BJ (cell line): ENCODE results near the gene OPCML. TPM values are rescaled to one million over a fixed set of nuclear protein-coding genes. Genes with fewer than 3 reads are reported as not detected.

Experiments
- CTCF ChIA-PET: fragments of 350-600 bp; formaldehyde crosslinking; extraction: SDS; loops from one replicate; lab custom pipeline; 2021; ENCODE audit warnings: antibody characterized with exemption, inconsistent platforms; lab: Yijun Ruan, JAX
- POLR2A ChIA-PET: fragments of 300-600 bp; sonication (Branson Sonifier 250); formaldehyde crosslinking; extraction: SDS; loops from one replicate; lab custom pipeline; 2021; ENCODE audit warnings: antibody characterized with exemption; lab: Charles Lee
- DNase-seq: peaks from one replicate; pipeline ENCODE4 v3.0.0-alpha.2; 2011; ENCODE audit warnings: low read depth
- H3K27me3 ChIP-seq: 2 replicates; pipeline ENCODE4 v1.6.0; 2011; ENCODE audit warnings: low read length; ENCODE audit not compliant: control insufficient read depth, insufficient read depth
- H3K36me3 ChIP-seq: 2 replicates; pipeline ENCODE4 v1.5.1; 2011; ENCODE audit warnings: low read length; ENCODE audit not compliant: control insufficient read depth, insufficient read depth
- H3K4me3 ChIP-seq: 2 replicates; pipeline ENCODE4 v1.5.1; 2011; ENCODE audit warnings: low read depth, mild to moderate bottlenecking, control low read depth, low read length
- polyA plus RNA-seq: library from polyadenylated mRNA; depleted of rRNA; stranded (reverse); fragments of >200 nt; gene quantifications from 2 replicates; pipeline ENCODE4 v1.2.3, GENCODE V29; 2011
- TF ChIP-seq, protein P1 (sequence below): IDR thresholded peaks from 2 replicates; pipeline ENCODE4 v1.5.1; 2011; ENCODE audit warnings: low read depth, mild to moderate bottlenecking, control low read depth, inconsistent platforms, low read length, moderate library complexity; ENCODE audit not compliant: insufficient read depth

OPCML gene
- polyA plus RNA-seq, 1 experiment = 2.0 TPM

DNA sequence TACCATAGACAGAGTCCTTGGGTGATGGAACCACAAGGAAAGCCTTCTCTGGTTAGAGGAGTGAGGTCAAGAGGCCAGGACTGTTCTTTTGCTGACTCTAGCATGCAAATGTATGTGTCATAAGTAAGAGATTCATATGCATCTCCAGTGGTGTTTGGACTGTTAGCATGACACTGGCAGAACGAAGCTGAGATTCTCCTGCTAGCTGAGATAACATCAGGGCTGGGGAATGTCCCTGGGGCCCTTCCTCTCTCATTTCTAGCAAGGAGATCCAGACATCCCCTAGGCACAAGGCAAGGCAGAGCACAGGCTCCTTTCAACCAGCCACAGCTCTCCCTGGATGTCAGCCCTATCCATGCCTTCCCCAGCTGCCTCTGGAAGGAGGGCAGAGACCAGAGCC is 711.3 kb downstream of the OPCML start:
- no peak for DNase-seq
- POLR2A ChIA-PET = no interaction called here
- Histone ChIP-seq H3K27me3 (no peaks in the 10 kb centered on the region), H3K4me3 (no peak overlapping the region), H3K36me3 (no peaks in the 10 kb centered on the region)
- CTCF ChIA-PET = no interaction called here
- TF ChIP-seq, protein P1, sequence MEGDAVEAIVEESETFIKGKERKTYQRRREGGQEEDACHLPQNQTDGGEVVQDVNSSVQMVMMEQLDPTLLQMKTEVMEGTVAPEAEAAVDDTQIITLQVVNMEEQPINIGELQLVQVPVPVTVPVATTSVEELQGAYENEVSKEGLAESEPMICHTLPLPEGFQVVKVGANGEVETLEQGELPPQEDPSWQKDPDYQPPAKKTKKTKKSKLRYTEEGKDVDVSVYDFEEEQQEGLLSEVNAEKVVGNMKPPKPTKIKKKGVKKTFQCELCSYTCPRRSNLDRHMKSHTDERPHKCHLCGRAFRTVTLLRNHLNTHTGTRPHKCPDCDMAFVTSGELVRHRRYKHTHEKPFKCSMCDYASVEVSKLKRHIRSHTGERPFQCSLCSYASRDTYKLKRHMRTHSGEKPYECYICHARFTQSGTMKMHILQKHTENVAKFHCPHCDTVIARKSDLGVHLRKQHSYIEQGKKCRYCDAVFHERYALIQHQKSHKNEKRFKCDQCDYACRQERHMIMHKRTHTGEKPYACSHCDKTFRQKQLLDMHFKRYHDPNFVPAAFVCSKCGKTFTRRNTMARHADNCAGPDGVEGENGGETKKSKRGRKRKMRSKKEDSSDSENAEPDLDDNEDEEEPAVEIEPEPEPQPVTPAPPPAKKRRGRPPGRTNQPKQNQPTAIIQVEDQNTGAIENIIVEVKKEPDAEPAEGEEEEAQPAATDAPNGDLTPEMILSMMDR = no peak

- H3K36me3 ChIP-seq = no peaks in the 10 kb centered on the region
- POLR2A ChIA-PET = no interaction called here
- DNase-seq = no peak
- TF ChIP-seq, protein P1 = no peak
- H3K27me3 ChIP-seq = no peaks in the 10 kb centered on the region
- CTCF ChIA-PET = no interaction called here
- no peak overlapping the region for H3K4me3 ChIP-seq
These were observed 713.4 kb downstream of the OPCML start for GRCh38 chr11:132818951-132819350.

- TF ChIP-seq, protein P1 = no peak
- DNase-seq = no peak
- no peaks in the 10 kb centered on the region for H3K27me3 ChIP-seq
- CTCF ChIA-PET = interaction anchor here (0.7 kb wide), 1 partner anchor 14 kb away, joined by 4 read pairs; no protein-coding TSS in a partner anchor
- H3K4me3 ChIP-seq = no peak overlapping the region
- H3K36me3 ChIP-seq = no peaks in the 10 kb centered on the region
- POLR2A ChIA-PET = no interaction called here
These were observed 714.9 kb downstream of the OPCML start for GRCh38 chr11:132817387-132817786.

GRCh38 chr11:132814410-132814809 is 717.9 kb downstream of the OPCML start:
- H3K36me3 ChIP-seq = no peaks in the 10 kb centered on the region
- ChIA-PET CTCF (interaction anchor here (1.0 kb wide), 1 partner anchor 18 kb away, joined by 3 read pairs; no protein-coding TSS in a partner anchor), POLR2A (no interaction called here)
- no peaks in the 10 kb centered on the region for H3K27me3 ChIP-seq
- H3K4me3 ChIP-seq = no peak overlapping the region
- DNase-seq = no peak
- TF ChIP-seq, protein P1 = no peak

- TF ChIP-seq, protein P1 = no peak
- H3K27me3 ChIP-seq = no peaks in the 10 kb centered on the region
- ChIA-PET POLR2A (no interaction called here), CTCF (no interaction called here)
- DNase-seq = no peak
- H3K36me3 ChIP-seq = no peaks in the 10 kb centered on the region
- H3K4me3 ChIP-seq = no peak overlapping the region
These were observed 720.7 kb downstream of the OPCML start for GRCh38 chr11:132811649-132812048.
